Left hindlimb (tissue), 1 donor: Measurements from ENCODE around the gene GGT5.
"Not testable (repeated sequence)": the region's sequence is repeated elsewhere in the genome, so short reads cannot be mapped to it uniquely, and the experiment has no call there.

Experiments used
- DNase-seq: peaks from one replicate; pipeline ENCODE4 v3.0.0-alpha.2; 2018

GGT5 gene

DNA sequence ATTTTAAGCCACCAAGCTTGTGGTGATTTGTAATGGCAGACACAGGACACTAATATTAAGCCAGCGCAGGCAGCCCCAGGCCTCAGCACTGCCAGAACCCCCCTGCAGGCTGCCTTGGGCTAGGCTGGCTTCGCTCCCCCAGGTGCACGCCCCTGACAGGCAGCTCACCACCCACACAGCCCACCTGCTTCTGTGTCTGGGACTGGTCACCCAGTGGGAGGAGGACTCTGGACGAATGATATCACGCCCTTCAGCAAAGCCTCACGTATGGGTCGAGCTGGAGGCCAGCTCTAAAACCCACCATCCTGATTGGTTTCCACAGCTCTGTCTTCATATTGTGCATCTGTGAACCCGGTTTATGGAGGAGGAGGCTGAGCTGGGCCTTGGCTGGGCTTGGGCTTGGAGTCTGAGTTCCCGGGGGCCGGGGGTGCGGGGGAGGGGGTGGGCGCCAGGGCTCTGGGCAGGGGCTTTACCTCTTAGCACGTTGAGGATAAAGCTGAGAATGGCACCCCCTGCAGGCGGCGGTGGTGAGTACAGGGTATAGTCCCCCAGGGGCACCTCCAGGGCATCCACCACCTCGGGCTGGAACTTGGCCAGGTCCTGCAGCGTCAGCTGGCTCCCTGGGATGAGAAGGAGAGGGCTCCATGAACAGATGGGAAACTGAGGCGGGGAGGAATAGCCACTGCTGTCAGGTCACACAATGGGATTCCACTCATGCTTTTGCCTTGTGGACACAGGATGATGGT, 13.8 kb downstream of the GGT5 start:
- DNase-seq, result no peak

DNA sequence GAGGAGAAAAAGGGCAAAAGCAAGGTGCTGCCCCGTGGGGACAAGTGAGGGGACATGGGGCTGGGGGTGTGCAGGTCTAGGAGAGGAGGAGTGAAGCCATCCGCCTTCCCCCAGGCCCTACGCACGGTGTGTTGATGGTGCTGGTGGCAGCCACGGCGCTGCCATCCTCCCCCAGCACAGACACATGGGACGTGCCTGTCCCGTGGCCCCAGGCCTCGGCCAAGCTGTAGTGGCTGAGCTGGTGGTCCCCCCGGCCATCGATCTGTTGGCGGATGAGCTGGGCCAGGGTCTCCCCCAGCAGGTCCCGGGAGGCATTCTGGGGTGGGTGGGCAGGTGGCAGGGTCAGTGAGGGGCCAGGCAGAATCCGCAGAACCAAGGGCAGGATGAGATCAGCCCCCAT, 18.9 kb downstream of the GGT5 start:
- DNase-seq, result no peak

DNA sequence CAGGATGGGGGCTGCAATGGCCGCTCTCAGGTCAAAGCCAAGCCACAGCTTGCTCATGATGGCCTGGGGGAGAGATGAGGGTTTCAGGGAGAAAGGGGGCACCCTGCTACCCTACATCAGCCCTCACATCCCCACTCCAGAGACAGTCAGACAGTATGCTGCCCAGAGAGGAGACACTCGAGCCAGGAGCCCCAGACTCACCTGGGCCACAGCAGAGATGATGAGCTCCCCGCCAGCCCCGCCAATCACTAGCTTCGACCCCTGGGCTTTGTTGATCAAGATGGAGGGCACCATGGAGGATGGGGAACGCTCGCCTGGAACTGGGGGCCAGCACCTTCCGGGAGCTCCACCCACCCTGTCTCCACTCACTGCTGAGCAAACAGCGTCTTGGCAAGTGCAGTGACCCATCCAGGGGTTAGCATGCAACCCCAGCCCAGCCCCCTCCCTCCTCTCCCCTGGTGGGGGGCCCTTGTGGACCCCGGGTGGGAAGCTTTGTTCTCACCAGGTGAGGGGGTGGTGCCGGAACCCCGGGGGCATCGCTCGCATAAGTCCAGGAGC, 19.8 kb downstream of the GGT5 start:
- no peak for DNase-seq

DNA sequence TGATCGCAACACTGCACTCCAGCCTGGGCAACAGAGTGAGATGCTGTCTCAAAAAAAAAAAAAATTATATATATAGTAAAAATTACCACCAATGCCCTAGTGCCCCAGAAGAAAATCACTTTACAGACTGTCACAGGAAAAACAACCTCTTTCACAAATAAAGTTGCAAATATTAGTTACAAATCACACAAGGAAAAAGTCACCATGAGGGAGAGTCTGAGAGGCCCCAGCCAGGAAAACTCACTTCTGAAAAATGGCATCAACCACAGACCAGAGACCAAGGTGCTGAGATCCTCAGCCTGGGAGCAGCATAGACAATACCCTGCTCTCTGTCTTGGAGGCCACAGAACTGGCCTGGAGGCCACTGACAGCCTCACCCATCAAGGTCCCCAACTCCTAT, 20.4 kb downstream of the GGT5 start:
- no peak for DNase-seq

DNA sequence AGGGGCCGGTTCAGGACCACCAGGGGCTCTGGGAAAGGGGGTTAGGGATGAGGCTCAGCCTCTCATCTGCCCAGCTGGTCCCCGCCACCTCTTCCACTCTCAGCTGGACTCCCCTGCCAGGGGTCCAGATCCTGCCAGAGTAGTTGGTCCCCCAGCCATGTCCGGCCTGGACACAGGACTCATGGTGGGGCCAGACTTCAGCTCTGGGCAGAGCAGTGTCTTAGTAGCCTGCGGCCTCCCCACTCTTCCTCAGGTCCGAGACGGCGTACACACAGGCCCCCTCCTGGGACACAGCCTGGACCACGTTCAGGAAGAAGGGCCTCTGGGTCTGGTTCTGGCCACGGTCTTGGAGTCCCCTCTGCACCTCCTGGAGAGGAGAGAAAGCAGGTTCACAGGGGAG, 25.1 kb downstream of the GGT5 start:
- DNase-seq, result no peak

DNA sequence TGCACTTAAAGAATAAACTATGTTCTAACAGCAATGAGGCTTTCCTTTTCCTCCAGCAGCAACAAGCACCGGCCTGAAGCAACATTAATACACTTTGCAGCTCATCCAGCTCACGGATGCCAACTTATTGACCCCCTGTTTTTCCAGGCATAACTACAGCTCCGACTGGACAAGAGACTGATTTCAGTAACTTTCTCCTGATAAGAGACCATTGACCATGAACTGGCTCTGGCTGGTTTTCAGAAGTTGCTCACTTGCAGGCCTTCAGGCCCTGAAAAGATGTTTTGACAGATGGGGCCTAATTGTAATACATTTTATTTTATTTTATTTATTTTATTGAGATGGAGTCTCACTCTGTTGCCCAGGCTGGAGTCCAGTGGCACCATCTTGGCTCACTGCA, 27.5 kb downstream of the GGT5 start:
- DNase-seq, result no peak

DNA sequence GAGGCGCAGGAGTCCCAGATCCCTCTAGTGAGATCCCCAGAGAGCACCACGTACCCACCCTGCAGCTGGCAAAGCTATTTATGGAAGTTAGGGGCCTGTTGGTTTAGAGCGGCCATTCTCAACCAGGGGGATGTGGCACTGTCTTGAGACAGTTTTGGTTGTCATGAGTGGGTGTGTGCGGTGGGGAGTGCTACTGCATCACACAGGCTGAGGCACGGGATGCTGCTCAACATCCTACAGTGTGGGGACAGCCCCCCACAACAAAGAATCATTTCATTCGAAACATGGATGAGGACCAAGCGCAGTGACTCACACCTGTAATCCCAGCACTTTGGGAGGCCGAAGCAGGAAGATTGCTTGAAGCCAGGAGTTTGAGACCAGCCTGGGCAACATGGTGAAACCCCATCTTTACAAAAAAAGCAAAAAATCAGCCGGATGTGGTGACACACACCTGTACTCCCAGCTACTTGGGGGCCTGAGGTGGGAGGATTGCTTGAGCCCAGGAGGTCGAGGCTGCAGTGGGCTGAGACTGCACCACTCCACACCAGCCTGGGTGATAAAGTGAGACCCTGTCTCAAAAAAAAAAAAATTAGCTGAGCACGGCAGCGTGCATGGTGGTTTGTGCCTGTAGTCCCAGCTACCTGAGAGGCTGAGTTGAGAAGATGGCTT, 28.2 kb downstream of the GGT5 start:
- DNase-seq, result no peak

DNA sequence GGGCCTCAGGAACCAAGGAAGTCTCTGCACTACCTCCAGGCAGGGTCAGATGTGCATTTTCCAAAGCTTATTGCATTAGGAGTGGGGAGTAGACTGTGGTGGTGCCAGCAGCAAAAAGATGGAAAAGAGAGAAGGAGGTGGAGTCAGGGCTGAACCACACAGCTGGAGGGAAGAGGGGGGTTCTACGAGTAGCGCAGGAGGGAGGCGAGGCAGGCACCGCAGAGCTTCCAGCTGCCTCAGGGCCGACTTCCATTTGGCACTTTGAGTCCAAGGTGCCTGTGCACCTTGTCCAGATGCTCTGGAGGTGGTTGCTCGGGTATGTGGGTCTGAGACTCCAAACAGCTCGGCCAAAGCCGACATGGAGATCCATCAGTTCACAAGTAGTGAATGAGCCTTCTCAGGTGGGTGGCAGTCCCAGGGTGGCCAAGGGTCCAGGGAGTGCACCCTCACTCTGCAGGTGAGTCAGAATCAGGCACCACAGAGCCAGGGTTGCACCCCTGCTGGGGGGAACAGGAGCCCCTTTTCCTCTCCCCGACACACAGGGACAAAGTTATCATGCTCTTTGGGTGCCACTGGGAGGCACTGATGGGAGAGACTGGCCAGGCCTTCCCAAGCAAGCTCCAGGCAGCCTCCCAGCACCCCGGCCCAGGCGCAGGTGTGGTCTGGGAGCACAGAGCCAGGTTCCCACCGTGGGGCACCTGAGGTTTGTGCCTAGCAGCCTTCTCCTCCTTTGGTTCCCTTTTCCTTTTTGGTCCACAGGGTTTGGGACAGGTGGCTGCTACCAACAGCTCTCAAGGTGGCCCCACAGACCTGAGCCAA, 30.2 kb downstream of the GGT5 start:
- DNase-seq, result no peak

DNA sequence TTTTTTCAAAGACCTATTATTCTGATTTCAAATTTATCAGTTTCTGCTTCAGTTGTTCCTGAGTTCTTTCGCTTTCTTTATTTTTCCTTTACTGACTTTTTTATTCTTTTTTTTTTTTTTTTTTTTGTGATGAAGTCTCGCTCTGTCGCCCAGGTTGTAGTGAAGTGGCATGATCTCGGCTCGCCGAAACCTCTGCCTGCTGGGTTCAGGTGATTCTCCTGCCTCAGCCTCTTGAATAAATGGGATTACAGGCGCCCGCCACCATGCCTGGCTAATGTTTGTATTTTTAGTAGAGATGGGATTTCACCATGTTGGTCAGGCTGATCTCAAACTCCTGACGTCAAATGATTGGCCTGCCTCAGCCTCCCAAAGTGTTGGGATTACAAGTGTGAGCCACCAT, 31.8 kb downstream of the GGT5 start:
- not testable (repeated sequence) for DNase-seq

DNA sequence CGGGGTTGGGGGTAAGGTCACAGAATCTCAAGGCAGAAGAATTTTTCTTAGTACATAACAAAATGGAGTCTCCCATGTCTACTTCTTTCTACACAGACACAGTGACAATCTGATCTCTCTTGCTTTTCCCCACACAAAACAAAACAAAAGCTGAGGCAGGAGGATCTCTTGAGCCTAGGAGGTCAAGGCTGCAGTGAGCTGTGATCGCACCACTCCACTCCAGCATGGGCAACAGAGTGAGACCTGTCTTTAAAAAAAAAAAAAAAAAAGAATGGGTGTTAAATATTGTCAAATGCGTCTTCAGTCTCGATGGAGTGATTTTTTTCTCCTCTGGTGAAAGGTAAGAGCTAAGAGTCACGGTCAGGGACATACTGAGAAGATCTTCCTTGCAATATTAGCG, 33.2 kb downstream of the GGT5 start:
- not testable (repeated sequence) for DNase-seq

DNA sequence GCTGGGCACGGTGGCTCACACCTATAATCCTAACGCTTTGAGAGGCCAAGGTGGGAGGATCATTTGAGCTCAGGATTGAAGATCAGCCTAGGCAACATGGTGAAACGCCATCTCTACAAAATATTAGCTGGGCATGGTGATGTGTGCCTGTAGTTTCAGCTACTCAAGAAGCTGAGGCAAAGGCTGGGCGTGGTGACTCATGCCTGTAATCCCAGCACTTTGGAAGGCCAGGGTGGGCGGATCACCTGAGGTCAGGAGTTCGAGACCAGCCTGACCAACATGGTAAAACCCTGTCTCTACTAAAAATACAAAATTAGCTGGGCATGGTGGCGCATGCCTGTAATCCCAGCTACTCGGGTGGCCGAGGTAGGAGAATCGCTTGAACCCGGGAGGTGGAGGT, 34.5 kb downstream of the GGT5 start:
- DNase-seq, result not testable (repeated sequence)

DNA sequence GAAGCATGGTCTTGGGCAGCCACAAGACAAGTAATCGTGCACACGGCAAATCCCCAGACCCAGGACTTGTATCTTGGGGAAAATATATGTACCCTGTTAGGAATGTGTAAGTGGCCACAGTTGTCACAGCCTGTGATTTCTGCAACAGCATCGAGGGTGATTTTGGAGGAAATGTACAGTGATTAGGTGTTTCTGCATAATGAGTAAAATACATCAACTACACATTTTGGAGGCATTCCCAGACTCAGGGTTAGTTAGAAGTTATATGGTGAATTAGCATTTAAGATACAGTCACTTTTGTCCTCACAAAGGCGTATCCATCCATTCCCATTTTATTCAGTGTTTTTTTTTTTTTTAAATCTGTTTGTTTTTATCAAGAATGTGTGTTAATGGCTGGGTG, 35.2 kb downstream of the GGT5 start:
- no peak for DNase-seq

DNA sequence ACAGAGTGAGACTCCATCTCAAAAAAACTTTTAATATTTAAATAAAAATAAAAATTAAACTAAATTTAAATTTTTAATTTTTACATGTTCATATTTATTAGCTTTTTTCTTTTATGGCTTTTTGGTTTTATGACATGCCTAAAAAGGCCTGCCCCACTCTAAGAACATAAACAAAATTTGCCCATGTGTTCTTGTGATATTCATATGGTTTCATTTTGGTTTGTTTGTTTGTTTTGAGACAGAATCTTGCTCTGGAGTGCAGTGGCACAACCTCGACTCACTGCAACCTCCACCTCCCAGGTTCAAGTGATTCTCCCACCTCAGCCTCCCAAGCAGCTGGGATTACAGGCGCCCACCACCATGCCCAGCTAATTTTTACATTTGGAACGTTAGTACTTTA, 35.9 kb downstream of the GGT5 start:
- no peak for DNase-seq

DNA sequence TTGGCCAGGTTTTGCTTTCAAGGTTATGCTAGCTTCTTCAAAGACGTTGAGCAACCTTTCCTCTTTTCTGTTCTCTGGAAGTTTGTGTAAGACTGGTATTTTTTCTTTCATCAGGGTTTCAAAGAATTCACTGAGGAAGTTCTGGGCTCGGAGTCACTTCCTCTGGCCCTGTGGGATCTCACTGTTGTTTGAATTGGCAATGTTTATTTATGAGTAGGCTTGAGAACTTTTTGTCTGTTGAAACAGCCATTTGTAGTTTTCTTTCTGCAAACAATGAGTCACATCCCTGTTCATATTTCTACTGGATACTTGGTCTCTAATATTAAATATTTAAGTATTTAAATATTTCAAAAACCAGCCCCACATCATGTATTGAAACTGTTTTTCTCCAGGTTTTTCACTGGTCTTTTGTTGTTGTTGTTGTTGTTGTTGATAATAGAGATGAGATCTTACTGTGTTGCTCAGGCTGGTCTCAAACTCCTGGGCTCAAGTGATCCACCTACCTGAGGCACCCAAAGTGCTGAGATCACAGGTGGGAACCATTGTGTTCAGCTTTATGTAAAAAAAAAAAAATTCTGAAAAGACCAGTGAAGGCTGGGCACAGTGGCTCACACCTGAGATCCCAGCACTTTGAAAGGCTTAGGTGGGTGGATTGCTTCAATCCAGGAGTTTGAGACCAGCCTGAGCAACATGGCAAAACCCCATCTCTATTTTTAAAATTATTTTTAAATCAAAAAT, 36.7 kb downstream of the GGT5 start:
- no peak for DNase-seq

DNA sequence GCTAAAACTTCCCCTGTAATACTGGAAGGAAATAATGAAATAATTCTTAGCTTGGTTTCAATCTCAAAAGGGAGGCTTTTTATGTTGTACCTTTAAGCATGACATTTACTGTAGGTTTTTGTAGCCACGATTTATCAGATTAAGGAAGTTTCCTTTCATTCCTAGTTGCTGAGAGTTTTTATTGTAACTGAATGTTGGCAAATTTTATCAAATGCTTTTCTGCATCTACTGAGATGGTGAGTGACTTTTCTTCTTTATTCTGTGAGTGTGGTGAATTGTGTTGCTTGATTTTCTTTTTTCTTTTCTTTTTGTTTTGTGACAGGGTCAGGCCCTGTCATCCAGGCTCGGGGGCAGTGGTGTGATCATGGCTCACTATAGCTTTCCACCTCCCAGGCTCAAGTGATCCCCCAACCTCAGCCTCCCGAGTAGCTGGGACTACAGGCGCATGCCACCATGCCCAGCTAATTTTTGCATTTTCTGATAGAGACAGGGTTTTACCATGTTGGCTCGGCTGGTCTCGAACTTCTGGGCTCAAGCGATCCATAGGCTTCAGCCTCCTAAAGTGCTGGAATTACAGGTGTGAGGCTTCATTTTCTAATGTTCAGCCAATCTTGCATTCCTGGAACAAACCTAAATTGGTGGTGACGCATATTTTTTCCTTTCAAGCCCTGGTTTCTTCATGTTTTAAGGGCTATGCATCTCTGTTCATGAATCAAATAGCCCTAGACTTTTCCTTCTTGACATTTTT, 37.4 kb downstream of the GGT5 start:
- DNase-seq, result no peak

DNA sequence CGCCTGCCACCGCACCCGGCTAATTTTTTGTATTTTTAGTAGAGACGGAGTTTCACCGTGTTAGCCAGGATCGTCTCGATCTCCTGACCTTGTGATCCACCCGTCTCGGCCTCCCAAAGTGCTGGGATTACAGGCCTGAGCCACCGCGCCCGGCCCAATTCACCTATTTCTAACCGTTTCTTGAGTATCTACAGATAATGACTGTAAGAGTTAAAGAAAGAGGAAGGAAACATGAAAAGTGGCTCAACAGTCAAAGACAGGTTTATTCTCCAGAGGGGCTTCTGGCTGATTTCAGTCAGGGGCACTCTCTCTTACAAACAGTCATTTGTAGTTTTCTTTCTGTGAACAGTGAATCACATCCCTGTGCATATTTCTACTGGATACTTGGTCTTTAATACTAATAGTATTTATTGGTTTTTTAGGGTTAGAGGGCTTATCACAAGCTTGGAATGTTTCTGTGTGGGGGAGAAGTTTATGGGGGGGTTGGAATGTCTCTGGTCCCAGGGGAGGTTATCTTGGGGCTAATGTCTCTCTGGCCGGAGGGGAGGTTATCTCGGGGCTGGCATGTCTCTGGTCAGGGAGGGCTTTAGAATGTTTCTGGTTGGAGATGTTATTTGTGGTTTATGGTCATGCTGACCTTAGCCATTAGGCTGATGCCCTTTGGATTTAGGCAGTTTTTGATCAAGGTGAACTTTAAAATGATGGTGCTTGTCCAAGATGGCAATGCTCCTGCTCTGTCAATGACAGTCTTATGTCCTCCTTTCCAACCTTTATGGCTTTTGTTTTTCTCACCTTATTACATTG, 38.2 kb downstream of the GGT5 start:
- not testable (repeated sequence) for DNase-seq

DNA sequence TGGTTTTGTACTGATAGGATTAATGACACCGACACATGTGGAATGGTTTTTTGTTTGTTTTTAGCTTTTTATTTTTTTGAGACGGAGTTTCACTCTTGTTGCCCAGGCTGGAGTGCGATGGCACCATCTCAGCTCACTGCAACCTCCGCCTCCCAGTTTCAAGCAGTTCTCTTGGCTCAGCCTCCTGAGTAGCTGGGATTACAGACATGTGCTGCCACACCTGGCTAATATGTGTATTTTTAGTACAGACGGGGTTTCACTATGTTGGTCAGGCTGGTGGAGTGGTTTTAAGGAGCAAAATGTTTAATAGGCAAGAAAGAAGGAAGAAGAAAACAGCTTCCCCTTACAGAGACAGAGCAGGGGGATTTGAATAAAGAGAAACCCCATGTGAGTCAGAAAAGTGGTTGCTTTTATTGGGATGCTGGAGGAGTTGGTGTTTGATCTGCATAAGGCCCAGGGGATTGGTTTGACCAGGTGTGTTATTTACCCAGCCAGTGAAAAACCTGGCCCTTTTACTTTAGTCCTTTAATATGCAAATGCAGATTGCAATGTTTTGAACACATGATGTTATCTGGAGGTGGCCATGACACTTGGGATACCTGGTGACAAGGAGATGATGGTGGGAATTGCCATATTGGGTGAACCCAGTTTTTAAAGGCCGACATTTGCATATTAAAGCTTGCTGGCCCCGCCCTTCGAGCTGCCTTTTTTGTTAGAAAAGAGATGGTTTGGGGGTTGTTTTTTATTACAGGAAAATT, 39.3 kb downstream of the GGT5 start:
- no peak for DNase-seq

DNA sequence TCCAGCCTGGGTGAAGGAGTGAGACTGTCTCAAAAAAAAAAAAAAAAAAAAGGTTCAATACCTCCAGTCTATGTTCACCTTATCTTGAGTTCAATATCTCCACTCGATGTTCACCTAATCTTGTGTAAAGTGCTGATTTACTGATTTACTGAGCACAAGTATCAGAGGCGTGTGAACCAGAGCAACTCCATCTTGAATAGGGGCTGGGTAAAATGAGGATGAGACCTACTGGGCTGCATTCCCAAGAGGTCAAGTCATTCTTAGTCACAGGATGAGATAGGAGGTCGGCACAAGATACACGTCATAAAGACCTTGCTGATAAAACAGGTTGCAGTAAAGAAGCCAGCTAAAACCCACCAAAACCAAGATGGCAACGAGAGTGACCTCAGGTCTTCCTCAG, 41.0 kb downstream of the GGT5 start:
- DNase-seq, result not testable (repeated sequence)

DNA sequence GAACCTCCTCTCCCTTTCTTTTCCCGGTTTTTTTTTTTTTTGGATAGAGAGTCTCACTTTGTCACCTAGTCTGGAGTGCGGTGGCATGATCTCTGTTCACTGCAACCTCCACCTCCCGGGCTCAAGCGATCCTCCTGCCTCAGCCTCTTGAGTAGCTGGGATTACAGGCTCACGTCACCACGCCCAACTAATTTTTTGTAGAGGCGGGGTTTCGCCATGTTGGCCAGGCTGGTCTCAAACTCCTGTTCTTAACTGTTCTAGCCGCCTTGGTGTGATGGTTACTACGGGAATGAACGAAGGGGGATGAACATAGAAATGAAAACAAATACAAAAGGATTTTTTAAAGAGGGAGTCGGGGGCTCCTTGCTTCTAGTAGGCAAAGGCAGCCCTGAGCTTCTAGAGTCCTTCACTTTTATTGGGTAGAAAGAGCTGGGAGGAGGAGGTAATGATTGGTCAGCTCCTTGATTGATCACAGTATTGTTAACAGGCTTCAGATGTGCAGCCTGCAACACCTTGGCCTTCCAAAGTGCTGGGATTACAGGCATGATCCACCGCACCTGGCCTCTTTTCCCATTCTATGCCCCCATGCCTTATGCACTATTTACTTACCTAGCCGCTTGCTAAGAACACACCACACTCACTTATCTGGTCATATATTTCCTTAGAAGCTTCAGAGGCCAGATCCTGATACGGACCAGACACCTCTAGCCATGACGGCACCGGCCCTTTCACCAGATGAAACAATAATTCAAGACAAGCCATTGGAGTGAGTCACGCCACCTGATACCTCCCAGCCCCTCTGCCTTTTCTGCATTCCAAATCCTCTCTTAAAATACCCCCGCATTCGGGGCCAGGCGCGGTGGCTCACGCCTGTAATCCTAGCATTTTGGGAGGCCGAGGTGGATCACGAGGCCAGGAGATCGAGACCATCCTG, 42.9 kb downstream of the GGT5 start:
- DNase-seq, result no peak
